Measurements from ENCODE around the gene KIAA0232. TPM values are rescaled to one million over a fixed set of nuclear protein-coding genes. Genes with fewer than 3 reads are reported as not detected.

Gene KIAA0232
- polyA plus RNA-seq, 12 donors, result 18.7 to 25.5 (median 23.3) TPM; not detected in 1

Other genes with a start within 250 kb of the KIAA0232 start
- 10 to 100 TPM in 2 of 12 donors, 1 to 10 TPM in 9, not detected in 1; 5.4 to 19.5 (median 7.5) TPM for gene MAN2B2, start 207.5 kb upstream of the KIAA0232 start, polyA plus RNA-seq (ENCODE audit: insufficient read length in 12 of 12)
- 100 to 1,000 TPM in 11 of 12 donors, not detected in 1; 207 to 331 (median 247) TPM for gene MRFAP1, start 142.0 kb upstream of the KIAA0232 start, polyA plus RNA-seq (ENCODE audit: insufficient read length in 12 of 12)
- gene S100P, start 88.8 kb upstream of the KIAA0232 start, polyA plus RNA-seq (ENCODE audit: insufficient read length in 12 of 12), result 1 to 10 TPM in 9 of 12 donors, under 1 TPM in 1, not detected in 2; 0.93 to 5.5 (median 1.6) TPM
- gene MRFAP1L1, start 72.9 kb upstream of the KIAA0232 start, polyA plus RNA-seq (ENCODE audit: insufficient read length in 12 of 12), result 10 to 100 TPM in 11 of 12 donors, not detected in 1; 50.4 to 76.4 (median 58.7) TPM
- gene BLOC1S4, start 66.6 kb upstream of the KIAA0232 start, polyA plus RNA-seq (ENCODE audit: insufficient read length in 12 of 12), result 10 to 100 TPM in 2 of 12 donors, 1 to 10 TPM in 9, not detected in 1; 6.0 to 13.6 (median 7.5) TPM
- 10 to 100 TPM in 11 of 12 donors, not detected in 1; 25.9 to 44.0 (median 41.0) TPM for gene TBC1D14, start 127.1 kb downstream of the KIAA0232 start, polyA plus RNA-seq (ENCODE audit: insufficient read length in 12 of 12)